Astrocyte (in vitro differentiated cells and primary cell): ENCODE data around the gene ZNF800. TPM values are rescaled to one million over a fixed set of nuclear protein-coding genes. Genes with fewer than 3 reads are reported as not detected.

ENCODE experiments used
- DNase-seq: peaks from one replicate; pipeline ENCODE4 v3.0.0-alpha.2; 2010; ENCODE audit warnings: low read depth
- FAIRE-seq: peaks from 2 replicates; lab custom pipeline; 2011; peaks lifted over from hg19 to GRCh38; lab: Jason Lieb, UNC
- H2AFZ ChIP-seq: 2 replicates; pipeline ENCODE4 v1.6.0; 2012; ENCODE audit warnings: low read depth, low read length, inconsistent platforms
- H3K27ac ChIP-seq: 2 replicates; pipeline ENCODE4 v1.5.1; 2011; ENCODE audit warnings: low read depth, low read length, inconsistent platforms
- H3K27me3 ChIP-seq: 2 replicates; pipeline ENCODE4 v1.6.0; 2011; ENCODE audit warnings: low read length, inconsistent platforms; ENCODE audit not compliant: insufficient read depth
- H3K36me3 ChIP-seq: 2 replicates; pipeline ENCODE4 v1.5.1; 2011; ENCODE audit warnings: low read length, inconsistent platforms; ENCODE audit not compliant: insufficient read depth
- H3K4me1 ChIP-seq: 2 replicates; pipeline ENCODE4 v1.5.1; 2011; ENCODE audit warnings: low read length, inconsistent platforms; ENCODE audit not compliant: insufficient read depth
- H3K4me2 ChIP-seq: 2 replicates; pipeline ENCODE4 v1.6.0; 2012; ENCODE audit warnings: low read length, inconsistent platforms
- H3K4me3 ChIP-seq: 2 replicates; pipeline ENCODE4 v1.5.1; 2011; ENCODE audit warnings: low read depth, mild to moderate bottlenecking, low read length, inconsistent platforms; ENCODE audit not compliant: insufficient read depth
- H3K79me2 ChIP-seq: 2 replicates; pipeline ENCODE4 v1.6.0; 2012; ENCODE audit warnings: mild to moderate bottlenecking, low read length, inconsistent platforms; ENCODE audit not compliant: insufficient read depth
- H3K9ac ChIP-seq: 2 replicates; pipeline ENCODE4 v1.6.0; 2012; ENCODE audit warnings: mild to moderate bottlenecking, low read length, inconsistent platforms
- H3K9me3 ChIP-seq: 2 replicates; pipeline ENCODE4 v1.5.1; 2012; ENCODE audit warnings: low read depth, mild to moderate bottlenecking, low read length, inconsistent platforms; ENCODE audit not compliant: insufficient read depth
- H4K20me1 ChIP-seq: 2 replicates; pipeline ENCODE4 v1.6.0; 2012; ENCODE audit warnings: low read length, inconsistent platforms; ENCODE audit not compliant: insufficient read depth
- H3K27ac Mint-ChIP-seq: one replicate; pipeline ENCODE4 v1.8.0; 2021; ENCODE audit warnings: mild to moderate bottlenecking, mixed read lengths; ENCODE audit not compliant: unreplicated experiment
- H3K27me3 Mint-ChIP-seq: one replicate; pipeline ENCODE4 v1.8.0; 2021; ENCODE audit warnings: low read depth, mixed read lengths; ENCODE audit not compliant: unreplicated experiment
- H3K36me3 Mint-ChIP-seq: one replicate; pipeline ENCODE4 v1.8.0; 2021; ENCODE audit warnings: low read depth, mixed read lengths; ENCODE audit not compliant: unreplicated experiment
- H3K4me1 Mint-ChIP-seq: one replicate; pipeline ENCODE4 v1.8.0; 2021; ENCODE audit warnings: low read depth, mixed read lengths; ENCODE audit not compliant: unreplicated experiment
- H3K4me3 Mint-ChIP-seq: one replicate; pipeline ENCODE4 v1.8.0; 2021; ENCODE audit warnings: mild to moderate bottlenecking, moderate library complexity, mixed read lengths; ENCODE audit not compliant: unreplicated experiment
- H3K9me3 Mint-ChIP-seq: one replicate; pipeline ENCODE4 v1.8.0; 2021; ENCODE audit warnings: mild to moderate bottlenecking, mixed read lengths; ENCODE audit not compliant: unreplicated experiment
- CTCF ChIP-seq: IDR thresholded peaks from 2 replicates; pipeline ENCODE4 v1.5.1; 2011; ENCODE audit warnings: low read depth, mild to moderate bottlenecking, inconsistent platforms, low read length, moderate library complexity; ENCODE audit not compliant: insufficient read depth
- EZH2 ChIP-seq: IDR thresholded peaks from 2 replicates; pipeline ENCODE4 v1.6.1; 2012; ENCODE audit warnings: mild to moderate bottlenecking, low read length, inconsistent platforms; ENCODE audit not compliant: insufficient read depth
- total RNA-seq: library from RNA; stranded (reverse); gene quantifications from 2 replicates; pipeline ENCODE4 v1.2.1, GENCODE V29; 2021

The ZNF800 gene
- total RNA-seq, 1 donor from 2014 or later: 27.9 TPM

GRCh38 chr7:127366680-127367079, 25.8 kb downstream of the ZNF800 start:
- Mint-ChIP-seq H3K27ac (no peak overlapping the region), H3K9me3 (no peaks in the 10 kb centered on the region), H3K27me3 (no peaks in the 10 kb centered on the region), H3K36me3 (no peaks in the 10 kb centered on the region), H3K4me3 (no peak overlapping the region), H3K4me1 (no peaks in the 10 kb centered on the region)
- Histone ChIP-seq H4K20me1 (peaks cover 58% of the 10 kb centered on the region), H3K4me1 (no peaks in the 10 kb centered on the region), H3K36me3 (peaks cover 9% of the 10 kb centered on the region), H3K27ac (no peak overlapping the region), H3K79me2 (peaks cover 40% of the 10 kb centered on the region), H3K27me3 (no peaks in the 10 kb centered on the region), H3K4me2 (no peak overlapping the region), H3K9me3 (no peaks in the 10 kb centered on the region), H2AFZ (no peak overlapping the region), H3K4me3 (no peak overlapping the region), H3K9ac (no peak overlapping the region)
- FAIRE-seq (no peak), DNase-seq (no peak)
- TF ChIP-seq CTCF: no peak
- no peak for TF ChIP-seq EZH2

- H3K9me3 ChIP-seq: no peaks in the 10 kb centered on the region
- Mint-ChIP-seq H3K4me1 (no peaks in the 10 kb centered on the region), H3K36me3 (no peaks in the 10 kb centered on the region), H3K4me3 (no peak overlapping the region), H3K9me3 (no peaks in the 10 kb centered on the region), H3K27ac (no peak overlapping the region), H3K27me3 (no peaks in the 10 kb centered on the region)
- no peak overlapping the region for H3K27ac ChIP-seq
- H3K4me3 ChIP-seq: no peak overlapping the region
- TF ChIP-seq EZH2 (no peak), CTCF (no peak)
- H3K9ac ChIP-seq: no peak overlapping the region
- peaks cover 42% of the 10 kb centered on the region for H3K79me2 ChIP-seq
- peaks cover 9% of the 10 kb centered on the region for H3K36me3 ChIP-seq
- DNase-seq: no peak
- FAIRE-seq: no peak
- no peaks in the 10 kb centered on the region for H3K27me3 ChIP-seq
- H3K4me1 ChIP-seq: no peaks in the 10 kb centered on the region
- H4K20me1 ChIP-seq: peaks cover 61% of the 10 kb centered on the region
- no peak overlapping the region for H3K4me2 ChIP-seq
- no peak overlapping the region for H2AFZ ChIP-seq
These were observed 26.6 kb downstream of the ZNF800 start for GRCh38 chr7:127365957-127366315.

GRCh38 chr7:127365164-127365956, 27.1 kb downstream of the ZNF800 start:
- DNase-seq (no peak), FAIRE-seq (peak; percentile 56)
- H3K36me3 ChIP-seq: peaks cover 9% of the 10 kb centered on the region
- no peak overlapping the region for H3K27ac Mint-ChIP-seq
- no peaks in the 10 kb centered on the region for H3K27me3 Mint-ChIP-seq
- H3K4me1 ChIP-seq: no peaks in the 10 kb centered on the region
- no peak overlapping the region for H3K4me3 ChIP-seq
- peaks cover 45% of the 10 kb centered on the region for H3K79me2 ChIP-seq
- H4K20me1 ChIP-seq: peaks cover 65% of the 10 kb centered on the region
- no peaks in the 10 kb centered on the region for H3K9me3 Mint-ChIP-seq
- H3K4me3 Mint-ChIP-seq: no peak overlapping the region
- no peak overlapping the region for H2AFZ ChIP-seq
- no peaks in the 10 kb centered on the region for H3K4me1 Mint-ChIP-seq
- no peak overlapping the region for H3K9ac ChIP-seq
- no peaks in the 10 kb centered on the region for H3K27me3 ChIP-seq
- H3K36me3 Mint-ChIP-seq: no peaks in the 10 kb centered on the region
- TF ChIP-seq EZH2 (no peak), CTCF (no peak)
- no peaks in the 10 kb centered on the region for H3K9me3 ChIP-seq
- H3K27ac ChIP-seq: no peak overlapping the region
- H3K4me2 ChIP-seq: no peak overlapping the region
